K562 (cell line): ENCODE measurements around the gene MAN1A1. TPM values are rescaled to one million over a fixed set of nuclear protein-coding genes. Genes with fewer than 3 reads are reported as not detected.

ENCODE experiments used
- CHD7 ChIP-seq: fragments of 200-600 bp; sonication (generic); IDR thresholded peaks from one replicate; pipeline ENCODE4 v1.6.1; 2012; ENCODE audit warnings: mild to moderate bottlenecking, low read depth, low read length, inconsistent platforms
- HBP1 ChIP-seq: fragments of 450-650 bp; formaldehyde crosslinking; IDR thresholded peaks from 2 replicates; pipeline ENCODE4 v1.4.0; 2022; ENCODE audit warnings: missing genetic modification characterization
- NONO ChIP-seq, 2 experiments: fragments of 200-400 bp in 1 of 2; fragments of 450-650 bp in 1 of 2; formaldehyde crosslinking in 1 of 2; IDR thresholded peaks; 2 replicates each; pipeline ENCODE4 v1.6.1; 2017; ENCODE audit warnings: low read depth in 2 of 2, mild to moderate bottlenecking in 2 of 2, moderate library complexity in 2 of 2, low read length in 1 of 2
- NR0B1 ChIP-seq: fragments of 450-650 bp; IDR thresholded peaks from one replicate; pipeline ENCODE4 v1.6.1; 2018; ENCODE audit warnings: mild to moderate bottlenecking, moderate library complexity; ENCODE audit not compliant: partially characterized antibody
- PRMT5 ChIP-seq: sonication (generic); formaldehyde crosslinking; IDR thresholded peaks from 2 replicates; pipeline ENCODE4 v1.5.0; 2020; ENCODE audit warnings: missing genetic modification reagents
- SFPQ ChIP-seq: fragments of 200-400 bp; formaldehyde crosslinking; IDR thresholded peaks from 2 replicates; pipeline ENCODE4 v1.6.1; 2017; ENCODE audit warnings: mild to moderate bottlenecking, low read depth, low read length, moderate library complexity
- SREBF1 ChIP-seq: fragments of 150-350 bp; IDR thresholded peaks from 2 replicates; pipeline ENCODE4 v1.6.1; 2014; ENCODE audit warnings: antibody characterized with exemption, low read depth, low read length, borderline replicate concordance
- SRF ChIP-seq, 2 experiments: fragments of 250-450, 450-650 bp in 1 of 2; sonication (Bioruptor Pico) in 1 of 2; sonication (generic) in 1 of 2; formaldehyde crosslinking; IDR thresholded peaks; 2 replicates each; pipeline versions ENCODE4 v1.5.0 to v1.5.1; 2020 to 2022; ENCODE audit warnings: mild to moderate bottlenecking in 1 of 2, missing genetic modification reagents in 1 of 2
- TFAM ChIP-seq: fragments of 250-450 bp; sonication (Bioruptor Pico); conservative IDR thresholded peaks from 2 replicates; pipeline ENCODE4 v1.5.0; 2021; ENCODE audit warnings: mild to moderate bottlenecking, moderate library complexity
- WHSC1 ChIP-seq: IDR thresholded peaks from one replicate; pipeline ENCODE4 v1.6.1; 2012; ENCODE audit warnings: low read length, control low read depth, inconsistent platforms
- ZNF707 ChIP-seq: fragments of 250-450 bp; sonication (Bioruptor Pico); conservative IDR thresholded peaks from 2 replicates; pipeline ENCODE4 v1.8.0; 2022; ENCODE audit warnings: inconsistent platforms, mild to moderate bottlenecking, moderate library complexity
- polyA plus RNA-seq, 8 experiments: library from polyadenylated mRNA; depleted of rRNA in 4 of 8; stranded (reverse) in 5 of 8; unstranded in 3 of 8; fragments of >200 nt; fragmentation: Nextera tagmentation in 2 of 8; fragmentation: Illumina TruSeq in 1 of 8; extraction: Ambion mirVana in 2 of 8; extraction: Trizol in 1 of 8; gene quantifications; 2 replicates each; pipeline versions ENCODE4 v1.2.1 to v1.2.3, GENCODE V29; 2011 to 2014; ENCODE audit warnings: inconsistent platforms in 1 of 8, missing spikeins in 1 of 8
- total RNA-seq, 7 experiments: library from RNA; depleted of rRNA in 6 of 7; stranded (reverse); fragments of >200 nt in 6 of 7; fragmentation: Illumina TruSeq in 2 of 7; extraction: Trizol in 2 of 7; gene quantifications; 2 replicates each; pipeline versions ENCODE4 v1.2.1 to v1.2.3, GENCODE V29; 2011 to 2021; ENCODE audit warnings: low replicate concordance in 1 of 7

MAN1A1 gene
- total and polyA plus RNA-seq, 9 of the 15 experiments (the other 6 are each of a cell fraction or from before 2014, with no cell fraction given): 24.5 to 78.4 (median 59.7) TPM

- TF ChIP-seq CHD7: no peak
- TF ChIP-seq NR0B1: no peak
- no peak for TF ChIP-seq WHSC1
- no peak for TF ChIP-seq TFAM (CRISPR knock-in tag)
- TF ChIP-seq ZNF707 (CRISPR knock-in tag): no peak
- TF ChIP-seq NONO (IDR thresholded peaks at IDR 0.05; ENCODE audit: low read depth in 2 of 2, low read length in 1 of 2): peak in 1 of 2 experiments; percentile 75; a peak in 1 of 4 replicates
- no peak for TF ChIP-seq PRMT5 (CRISPR knock-in tag)
- no peak for TF ChIP-seq SRF (CRISPR knock-in tag; IDR thresholded peaks at IDR 0.05)
- TF ChIP-seq SFPQ: no peak
- TF ChIP-seq SREBF1: no peak
- TF ChIP-seq HBP1 (CRISPR knock-in tag): no peak
Observed at GRCh38 chr6:119324718-119325117, 24.8 kb downstream of the MAN1A1 start (continued).
